Mammary epithelial cell (primary cell): ENCODE measurements around the gene CPLANE2.

Experiments
- CTCF ChIP-seq, 2 donors: IDR thresholded peaks in 1 of 2; conservative IDR thresholded peaks in 1 of 2; 2 replicates each; pipeline ENCODE4 v1.5.1; 2011 to 2012; ENCODE audit warnings: inconsistent platforms in 2 of 2, low read length in 2 of 2, mild to moderate bottlenecking in 2 of 2, control low read depth in 1 of 2, low read depth in 1 of 2; ENCODE audit not compliant: insufficient read depth in 1 of 2; ENCODE audit errors: extremely low read depth in 1 of 2
- EZH2 ChIP-seq: IDR thresholded peaks from 2 replicates; pipeline ENCODE4 v1.6.1; 2012; ENCODE audit warnings: low read length, inconsistent platforms, borderline replicate concordance

GRCh38 chr1:16219968-16220500 lies 16.9 kb downstream of the CPLANE2 start:
- TF ChIP-seq CTCF (conservative IDR thresholded peaks at IDR 0.05 in 1 of 2, IDR thresholded peaks at IDR 0.05 in 1 of 2; ENCODE audit: extremely low read depth in 1 of 2, insufficient read depth in 1 of 2, low read depth in 1 of 2, low read length in 2 of 2) (no peak), EZH2 (no peak)
